ENCODE results near the gene DIRAS1.
"Not testable (repeated sequence)": the region's sequence is repeated elsewhere in the genome, so short reads cannot be mapped to it uniquely, and the experiment has no call there.

Gene DIRAS1

GRCh38 chr19:2726160-2726855 is 5.1 kb upstream of the DIRAS1 start:
- DNase-seq, result no peak

DNA sequence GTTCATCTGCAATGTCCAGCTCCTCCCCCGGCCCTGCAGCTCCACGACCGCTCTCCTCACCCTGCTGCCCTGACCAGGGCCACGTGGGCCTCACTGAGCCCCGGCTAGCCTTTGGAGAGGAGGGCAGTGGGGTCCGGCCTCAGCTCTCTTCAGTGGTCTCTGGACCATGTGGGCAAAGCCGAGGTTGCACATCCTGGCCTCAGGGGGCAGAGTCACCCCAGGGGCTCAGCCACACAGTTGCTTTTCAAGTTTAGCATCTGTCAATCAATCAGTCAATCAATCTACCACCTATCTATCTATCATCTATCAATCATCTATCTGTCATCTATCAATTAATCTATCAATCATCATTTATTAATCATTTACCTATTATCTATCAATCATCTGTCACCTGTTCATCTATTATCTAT is 3.0 kb upstream of the DIRAS1 start:
- no peak for DNase-seq

- no peak for DNase-seq
Observed at GRCh38 chr19:2723747-2724146, 2.6 kb upstream of the DIRAS1 start.

GRCh38 chr19:2723345-2723715 is 2.2 kb upstream of the DIRAS1 start:
- DNase-seq, result no peak

GRCh38 chr19:2722541-2723344 is 1.6 kb upstream of the DIRAS1 start:
- DNase-seq, result no peak

DNA sequence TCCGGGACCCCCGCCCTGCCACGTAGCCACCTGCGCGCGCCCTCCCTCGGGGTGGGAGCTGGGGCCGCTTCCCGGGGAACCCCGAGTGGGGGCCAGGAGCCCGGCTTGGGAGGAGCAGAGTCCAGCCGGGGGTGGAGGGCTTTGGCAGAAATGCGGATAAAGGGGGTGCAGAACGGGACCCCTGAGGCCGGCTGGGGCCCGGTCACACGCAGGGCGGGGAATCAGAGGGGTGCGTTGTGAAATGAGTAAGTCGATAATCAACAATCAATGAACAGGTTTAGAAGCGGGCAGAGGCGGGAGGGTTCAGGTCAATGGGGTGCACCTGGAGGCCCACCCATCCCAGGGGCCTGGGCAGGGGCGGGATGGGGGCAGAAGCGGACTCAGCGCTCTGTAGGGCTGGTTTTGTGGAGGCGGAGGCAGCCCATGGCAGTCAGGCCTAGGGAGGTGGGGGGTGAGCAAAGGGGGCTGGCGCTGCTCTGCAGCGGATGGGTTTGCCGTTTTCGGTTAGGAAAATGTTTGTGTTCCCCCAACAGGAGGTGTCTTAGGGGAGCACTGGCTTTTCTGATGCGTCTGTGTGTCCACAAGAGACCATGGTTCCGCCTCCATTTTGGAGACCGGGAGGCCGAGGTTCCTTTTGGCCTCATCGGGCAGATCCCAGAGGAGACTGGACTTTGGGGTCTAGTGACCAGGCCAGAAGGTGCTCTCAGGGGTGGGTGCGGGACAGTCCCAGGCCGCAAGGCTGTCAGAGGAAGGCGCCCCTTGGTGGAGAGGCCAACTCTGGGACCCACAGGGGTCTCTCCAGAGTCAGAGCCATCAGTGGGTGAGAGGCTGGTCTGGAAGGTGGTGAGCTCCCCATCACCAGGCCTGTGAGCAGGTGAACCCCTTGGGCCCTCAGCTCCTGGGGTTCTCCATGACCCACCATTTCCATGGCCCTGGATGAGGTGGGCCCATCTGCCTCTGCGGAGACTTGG is 683 bp upstream of the DIRAS1 start:
- DNase-seq, result no peak

DNA sequence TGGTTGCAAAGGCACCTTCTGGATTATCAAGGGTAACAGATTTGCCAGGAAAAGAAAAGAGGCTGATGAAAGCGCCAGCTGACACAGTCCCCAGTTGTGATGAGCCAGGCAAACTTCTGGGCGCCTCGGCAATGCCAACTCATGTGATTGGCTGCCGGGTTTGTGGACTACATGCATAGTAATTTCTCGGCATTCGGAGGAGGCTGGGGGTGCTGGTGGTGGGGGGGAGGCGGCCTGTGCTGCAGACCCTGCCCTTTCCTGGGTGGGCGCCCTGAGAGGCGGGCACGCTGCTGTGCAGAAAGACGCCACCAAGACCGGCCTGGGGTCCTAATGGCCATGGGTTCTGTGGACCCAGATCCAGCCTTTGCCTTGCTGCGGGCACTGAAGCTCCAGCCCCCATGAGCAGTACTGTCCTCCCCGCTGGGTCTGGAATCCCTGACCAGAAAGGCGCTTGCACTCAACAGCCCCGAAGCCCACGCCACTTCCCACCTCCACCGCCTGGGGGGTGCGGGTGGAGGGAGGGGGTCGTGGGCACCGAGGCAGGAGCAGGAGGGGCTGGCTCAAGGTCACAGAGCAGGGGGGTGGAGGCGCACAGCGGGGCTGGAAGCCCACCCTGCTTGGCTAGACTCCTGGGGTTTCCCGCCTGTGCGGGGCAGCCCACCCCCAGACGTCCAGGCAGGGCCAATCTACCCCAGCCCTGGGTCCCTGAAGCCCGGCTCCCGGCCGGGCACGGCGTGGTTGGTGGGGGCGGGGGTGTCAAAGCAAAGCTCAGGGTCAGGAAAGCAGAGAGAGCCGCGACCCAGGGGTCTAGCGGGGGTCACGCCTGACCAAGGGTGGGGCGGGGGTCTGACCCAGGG is 1.0 kb downstream of the DIRAS1 start:
- DNase-seq, result no peak

GRCh38 chr19:2719232-2719735 is 1.9 kb downstream of the DIRAS1 start:
- DNase-seq, result no peak

DNA sequence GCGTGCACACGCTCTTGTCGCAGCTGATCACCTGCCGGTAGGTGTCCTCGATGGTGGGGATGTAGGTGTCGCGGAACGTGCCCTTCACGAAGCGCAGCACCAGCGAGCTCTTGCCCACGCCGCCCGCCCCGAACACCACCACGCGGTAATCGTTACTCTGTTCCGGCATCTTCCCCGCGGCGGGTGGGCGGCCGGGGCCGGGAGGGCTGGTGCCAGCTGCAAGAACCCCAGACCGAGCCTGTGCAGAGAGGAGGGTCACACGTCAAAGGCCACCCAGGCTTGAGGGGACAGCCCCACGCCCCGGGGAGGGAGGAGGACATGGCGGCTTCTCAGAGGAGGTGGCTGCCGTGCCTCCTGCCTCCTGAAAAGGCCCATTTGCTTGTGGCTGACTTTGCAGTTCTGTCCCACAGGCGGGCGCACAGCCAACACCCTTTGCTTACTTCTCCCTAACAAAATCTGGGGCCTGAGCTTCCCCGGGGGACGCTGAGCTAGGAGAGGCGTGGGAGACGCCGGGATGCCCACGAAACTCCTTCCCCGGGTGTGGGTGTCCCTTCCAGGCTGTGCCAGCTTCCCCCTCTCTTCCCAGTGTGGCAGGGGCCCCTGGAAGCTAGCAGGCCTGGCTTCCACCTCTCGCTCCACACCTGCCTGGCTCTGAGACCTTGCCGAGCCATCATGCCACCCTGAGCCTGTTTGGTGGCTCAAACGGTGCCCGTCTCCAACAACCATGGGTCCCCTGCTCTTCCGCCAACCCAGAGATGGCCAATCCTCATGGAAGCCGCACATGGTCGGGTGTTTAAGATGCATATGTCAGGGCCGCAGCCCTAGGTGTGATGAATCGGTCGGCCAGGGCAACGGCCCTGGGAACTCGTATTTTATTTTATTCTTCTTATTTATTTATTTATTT is 3.3 kb downstream of the DIRAS1 start:
- DNase-seq, result no peak

DNA sequence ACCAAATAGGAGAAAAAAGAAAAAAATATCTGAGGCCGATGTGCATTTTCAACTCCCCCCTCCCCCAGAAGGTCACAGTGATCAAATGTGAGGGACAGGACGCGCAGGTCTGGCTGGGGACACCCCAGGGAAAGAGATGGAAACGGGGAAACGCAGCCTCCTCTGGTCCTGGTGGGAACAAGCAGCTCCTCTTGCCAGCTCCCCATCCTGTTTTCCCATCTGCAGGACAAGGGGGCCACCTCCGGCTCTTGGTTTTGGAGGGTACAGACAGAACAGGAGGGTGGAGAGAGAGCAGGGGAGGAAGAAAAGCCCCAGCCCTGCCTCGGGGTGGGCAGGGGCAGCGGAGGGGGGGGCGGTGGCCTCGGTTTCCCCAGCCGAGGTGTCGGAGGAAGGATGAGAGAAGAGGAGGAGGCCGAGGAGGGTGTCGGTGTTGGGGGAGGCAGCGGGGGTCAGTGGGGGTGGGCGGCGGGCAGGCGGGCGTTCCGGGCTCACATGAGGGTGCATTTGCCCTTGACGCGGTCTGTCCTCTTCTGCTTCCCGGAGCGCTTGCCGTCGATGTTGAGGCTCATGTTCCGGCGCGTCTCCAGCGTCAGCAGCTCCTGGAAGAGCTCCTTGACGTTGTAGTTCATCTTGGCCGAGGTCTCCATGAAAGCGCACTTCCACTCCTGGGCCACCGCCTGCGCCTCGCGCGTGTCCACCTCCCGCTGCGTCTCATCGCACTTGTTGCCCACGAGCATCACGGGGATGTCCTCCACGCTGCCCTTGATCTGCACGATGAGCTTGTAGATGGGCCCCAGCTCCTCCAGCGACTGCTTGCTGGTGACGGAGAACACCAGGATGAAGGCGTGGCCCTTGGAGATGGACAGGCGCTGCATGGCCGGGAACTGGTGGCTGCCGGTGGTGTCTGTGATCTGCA is 4.2 kb downstream of the DIRAS1 start:
- no peak for DNase-seq

GRCh38 chr19:2716275-2716650 is 4.9 kb downstream of the DIRAS1 start:
- no peak for DNase-seq

GRCh38 chr19:2715470-2716274 is 5.5 kb downstream of the DIRAS1 start:
- DNase-seq, result no peak

DNA sequence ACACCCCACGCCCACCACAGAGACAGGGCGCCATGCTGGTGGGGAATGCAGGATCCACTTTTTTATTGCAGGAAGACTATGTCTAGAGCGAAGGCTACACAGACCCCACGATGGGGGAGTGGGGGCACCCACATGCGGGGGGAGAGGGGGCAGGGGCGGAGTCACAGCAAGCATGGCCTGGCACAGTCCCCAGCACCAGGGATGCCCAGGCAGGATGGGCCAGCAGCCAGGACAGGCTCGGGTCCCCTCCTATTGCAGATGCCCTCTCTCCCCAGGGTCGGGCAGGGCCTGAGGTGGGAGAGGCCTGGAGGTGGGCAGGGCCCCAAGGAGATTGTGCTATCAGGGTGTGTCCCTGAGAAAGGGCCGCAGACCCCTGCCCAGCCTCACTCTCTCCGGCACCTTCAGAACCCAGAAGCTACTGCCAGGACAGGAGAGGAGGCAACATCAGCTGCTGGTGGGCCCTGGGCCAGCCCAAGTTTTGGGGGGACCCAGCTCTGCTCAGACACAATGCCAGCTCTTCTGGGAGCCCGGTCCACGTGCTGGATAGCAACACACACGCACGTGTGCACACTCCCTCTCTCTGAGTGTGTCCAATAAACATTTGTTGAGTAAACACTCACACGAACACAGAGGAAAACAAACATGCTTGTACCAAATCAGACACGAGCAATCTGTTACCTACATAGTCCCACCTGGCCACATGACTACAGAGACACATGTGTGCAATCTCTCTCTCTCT is 6.5 kb downstream of the DIRAS1 start:
- no peak for DNase-seq

DNA sequence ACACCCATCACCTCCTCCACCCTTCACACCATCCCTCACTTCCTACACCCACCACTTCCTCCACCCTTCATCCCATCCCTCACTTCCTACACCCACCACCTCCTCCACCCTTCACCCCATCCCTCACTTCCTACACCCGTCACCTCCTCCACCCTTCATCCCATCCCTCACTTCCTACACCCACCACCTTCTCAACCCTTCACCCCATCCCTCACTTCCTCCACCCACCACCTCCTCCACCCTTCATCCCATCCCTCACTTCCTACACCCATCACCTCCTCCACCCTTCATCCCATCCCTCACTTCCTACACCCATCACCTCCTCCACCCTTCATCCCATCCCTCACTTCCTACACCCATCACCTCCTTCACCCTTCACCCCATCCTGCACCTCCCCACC is 7.1 kb downstream of the DIRAS1 start:
- DNase-seq, result not testable (repeated sequence)

- DNase-seq, result not testable (repeated sequence)
Observed at GRCh38 chr19:2713170-2713569, 8.0 kb downstream of the DIRAS1 start.

DNA sequence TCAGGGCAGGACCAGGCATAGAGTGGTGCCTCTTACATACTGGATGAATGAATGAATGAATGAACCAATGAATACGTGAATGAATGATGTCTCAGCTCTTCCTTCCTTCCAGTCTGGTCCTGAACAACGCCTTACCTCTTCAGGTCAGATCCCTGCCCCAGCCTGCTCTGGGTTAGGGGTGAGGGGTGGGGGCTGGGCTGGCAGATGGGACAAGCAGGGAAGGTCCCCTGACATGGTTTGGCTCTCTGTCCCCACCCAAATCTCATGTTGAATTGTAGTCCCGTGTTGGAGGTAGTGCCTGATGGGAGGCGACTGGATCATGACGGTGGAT is 9.3 kb downstream of the DIRAS1 start:
- no peak for DNase-seq

GRCh38 chr19:2711172-2711874 is 9.8 kb downstream of the DIRAS1 start:
- DNase-seq, result no peak

DNA sequence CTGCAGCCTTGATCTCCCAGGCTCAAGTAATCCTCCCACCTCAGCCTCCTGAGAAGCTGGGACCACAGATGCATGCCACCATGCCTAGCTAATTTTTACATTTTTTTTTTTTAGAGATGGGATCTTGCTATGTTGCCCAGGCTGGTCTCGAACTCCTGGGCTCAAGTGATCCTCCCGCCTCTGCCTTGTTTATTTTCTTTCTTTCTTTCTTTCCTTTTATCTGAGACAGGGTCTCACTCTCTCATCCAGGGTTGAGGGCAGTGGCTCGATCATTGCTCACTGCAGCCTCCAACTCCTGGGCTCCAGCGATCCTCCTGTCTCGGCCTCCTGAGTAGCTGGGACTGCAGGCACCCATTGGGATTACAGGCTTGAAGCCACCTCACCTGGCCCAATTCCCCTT is 14.9 kb downstream of the DIRAS1 start:
- no peak for DNase-seq
